PC-3 (cell line): ENCODE results near the gene ZNF143.

Experiments
- EZH2 ChIP-seq: fragments of 300-600 bp; sonication (generic); IDR thresholded peaks from one replicate; pipeline ENCODE4 v1.6.1; 2017; ENCODE audit warnings: antibody characterized with exemption, mild to moderate bottlenecking, low read length; ENCODE audit not compliant: unreplicated experiment
- EZH2phosphoT487 ChIP-seq: fragments of 300-600 bp; sonication (generic); IDR thresholded peaks from 2 replicates; pipeline ENCODE4 v1.6.1; 2018; ENCODE audit warnings: mild to moderate bottlenecking, antibody characterized with exemption, low read length, borderline replicate concordance
- TF ChIP-seq, protein P1 (sequence below): fragments of 300-600 bp; sonication (generic); conservative IDR thresholded peaks from 2 replicates; pipeline ENCODE4 v1.5.1; 2017; ENCODE audit warnings: antibody characterized with exemption, low read depth, mild to moderate bottlenecking, low read length

GRCh38 chr11:9516113-9516512 is 55.3 kb downstream of the ZNF143 start:
- TF ChIP-seq, protein P1, sequence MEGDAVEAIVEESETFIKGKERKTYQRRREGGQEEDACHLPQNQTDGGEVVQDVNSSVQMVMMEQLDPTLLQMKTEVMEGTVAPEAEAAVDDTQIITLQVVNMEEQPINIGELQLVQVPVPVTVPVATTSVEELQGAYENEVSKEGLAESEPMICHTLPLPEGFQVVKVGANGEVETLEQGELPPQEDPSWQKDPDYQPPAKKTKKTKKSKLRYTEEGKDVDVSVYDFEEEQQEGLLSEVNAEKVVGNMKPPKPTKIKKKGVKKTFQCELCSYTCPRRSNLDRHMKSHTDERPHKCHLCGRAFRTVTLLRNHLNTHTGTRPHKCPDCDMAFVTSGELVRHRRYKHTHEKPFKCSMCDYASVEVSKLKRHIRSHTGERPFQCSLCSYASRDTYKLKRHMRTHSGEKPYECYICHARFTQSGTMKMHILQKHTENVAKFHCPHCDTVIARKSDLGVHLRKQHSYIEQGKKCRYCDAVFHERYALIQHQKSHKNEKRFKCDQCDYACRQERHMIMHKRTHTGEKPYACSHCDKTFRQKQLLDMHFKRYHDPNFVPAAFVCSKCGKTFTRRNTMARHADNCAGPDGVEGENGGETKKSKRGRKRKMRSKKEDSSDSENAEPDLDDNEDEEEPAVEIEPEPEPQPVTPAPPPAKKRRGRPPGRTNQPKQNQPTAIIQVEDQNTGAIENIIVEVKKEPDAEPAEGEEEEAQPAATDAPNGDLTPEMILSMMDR, result no peak
- TF ChIP-seq EZH2phosphoT487 (no peak), EZH2 (no peak)
